Loucy (cell line): ENCODE measurements around the gene IRAK3.

Experiments
- H2AFZ ChIP-seq: fragments of 200-600 bp; sonication (generic); 2 replicates; pipeline ENCODE4 v1.6.0; 2016; ENCODE audit warnings: antibody characterized with exemption, mild to moderate bottlenecking, low read length, moderate library complexity
- H3F3A ChIP-seq: fragments of 200-600 bp; 2 replicates; pipeline ENCODE4 v1.6.0; 2016; ENCODE audit warnings: antibody characterized with exemption, low read depth, mild to moderate bottlenecking
- H3K27me3 ChIP-seq: fragments of 200-600 bp; sonication (generic); 2 replicates; pipeline ENCODE4 v1.6.1; 2014; ENCODE audit warnings: low read length, mild to moderate bottlenecking; ENCODE audit not compliant: insufficient read depth, poor library complexity, severe bottlenecking
- H3K36me3 ChIP-seq: fragments of 200-600 bp; sonication (generic); 2 replicates; pipeline ENCODE4 v1.6.1; 2016; ENCODE audit warnings: low read length; ENCODE audit not compliant: insufficient read depth
- H3K4me1 ChIP-seq: fragments of 200-600 bp; sonication (generic); 2 replicates; pipeline ENCODE4 v1.5.1; 2014; ENCODE audit warnings: low read length, mild to moderate bottlenecking; ENCODE audit not compliant: insufficient read depth, poor library complexity, severe bottlenecking
- H3K4me2 ChIP-seq: fragments of 200-600 bp; sonication (generic); 2 replicates; pipeline ENCODE4 v1.6.0; 2014; ENCODE audit warnings: antibody characterized with exemption, low read length, low read depth, mild to moderate bottlenecking; ENCODE audit not compliant: poor library complexity, severe bottlenecking
- H3K4me3 ChIP-seq: fragments of 200-600 bp; sonication (generic); 2 replicates; pipeline ENCODE4 v1.5.1; 2014; ENCODE audit warnings: low read length, mild to moderate bottlenecking, mixed read lengths; ENCODE audit not compliant: poor library complexity, severe bottlenecking
- H3K79me2 ChIP-seq: fragments of 200-600 bp; sonication (generic); 2 replicates; pipeline ENCODE4 v1.6.1; 2014; ENCODE audit warnings: low read length; ENCODE audit not compliant: insufficient read depth
- H3K9ac ChIP-seq: fragments of 200-600 bp; sonication (generic); 2 replicates; pipeline ENCODE4 v1.6.0; 2014; ENCODE audit warnings: mild to moderate bottlenecking, low read depth, low read length, moderate library complexity; ENCODE audit not compliant: poor library complexity, severe bottlenecking
- H3K9me2 ChIP-seq: fragments of 200-600 bp; sonication (generic); replicated peaks from 2 replicates; pipeline ENCODE4 v1.6.1; 2016; ENCODE audit warnings: low read depth, low read length, mixed read lengths
- H3K9me3 ChIP-seq: fragments of 200-600 bp; sonication (generic); 2 replicates; pipeline ENCODE4 v1.6.1; 2014; ENCODE audit warnings: mild to moderate bottlenecking, antibody characterized with exemption, low read length, low read depth; ENCODE audit not compliant: insufficient read depth
- H4K20me1 ChIP-seq: fragments of 200-600 bp; sonication (generic); 2 replicates; pipeline ENCODE4 v1.6.0; 2014; ENCODE audit warnings: antibody characterized with exemption, low read length, mild to moderate bottlenecking; ENCODE audit not compliant: insufficient read depth, poor library complexity, severe bottlenecking
- EZH2phosphoT487 ChIP-seq: fragments of 200-600 bp; IDR thresholded peaks from 2 replicates; pipeline ENCODE4 v1.6.1; 2018; ENCODE audit warnings: antibody characterized with exemption, mild to moderate bottlenecking, moderate library complexity, borderline replicate concordance
- TF ChIP-seq, protein P1 (sequence below): fragments of 200-600 bp; sonication (generic); conservative IDR thresholded peaks from 2 replicates; pipeline ENCODE4 v1.5.1; 2014; ENCODE audit warnings: mild to moderate bottlenecking, antibody characterized with exemption, low read length

Gene IRAK3

DNA sequence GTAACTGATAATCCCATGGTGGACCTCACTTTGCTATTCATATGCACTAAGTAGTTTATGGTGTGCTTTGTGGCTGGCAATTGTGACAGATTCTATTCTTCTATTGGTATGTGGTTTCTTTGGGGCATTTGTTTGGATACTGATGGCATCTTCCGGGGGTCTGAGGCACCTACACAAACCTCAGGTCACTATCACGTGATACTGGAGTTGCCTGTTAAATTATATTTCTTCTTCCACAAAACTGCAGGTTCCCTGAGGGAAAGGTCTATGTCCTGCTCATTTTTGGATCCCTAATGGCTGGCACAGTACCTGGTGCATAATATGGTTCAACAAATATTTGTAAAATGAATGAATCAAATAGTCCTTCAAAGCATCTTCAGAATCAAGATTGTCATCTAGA is 63.8 kb downstream of the IRAK3 start:
- Histone ChIP-seq H4K20me1 (no peaks in the 10 kb centered on the region), H3K9me2 (no peaks in the 10 kb centered on the region), H3K4me3 (no peak overlapping the region), H3K27me3 (no peaks in the 10 kb centered on the region), H3K4me1 (no peaks in the 10 kb centered on the region), H3K36me3 (no peaks in the 10 kb centered on the region), H3F3A (no peaks in the 10 kb centered on the region), H3K9me3 (no peaks in the 10 kb centered on the region), H3K9ac (no peak overlapping the region), H3K4me2 (no peak overlapping the region), H2AFZ (no peak overlapping the region), H3K79me2 (no peaks in the 10 kb centered on the region)
- TF ChIP-seq, protein P1, sequence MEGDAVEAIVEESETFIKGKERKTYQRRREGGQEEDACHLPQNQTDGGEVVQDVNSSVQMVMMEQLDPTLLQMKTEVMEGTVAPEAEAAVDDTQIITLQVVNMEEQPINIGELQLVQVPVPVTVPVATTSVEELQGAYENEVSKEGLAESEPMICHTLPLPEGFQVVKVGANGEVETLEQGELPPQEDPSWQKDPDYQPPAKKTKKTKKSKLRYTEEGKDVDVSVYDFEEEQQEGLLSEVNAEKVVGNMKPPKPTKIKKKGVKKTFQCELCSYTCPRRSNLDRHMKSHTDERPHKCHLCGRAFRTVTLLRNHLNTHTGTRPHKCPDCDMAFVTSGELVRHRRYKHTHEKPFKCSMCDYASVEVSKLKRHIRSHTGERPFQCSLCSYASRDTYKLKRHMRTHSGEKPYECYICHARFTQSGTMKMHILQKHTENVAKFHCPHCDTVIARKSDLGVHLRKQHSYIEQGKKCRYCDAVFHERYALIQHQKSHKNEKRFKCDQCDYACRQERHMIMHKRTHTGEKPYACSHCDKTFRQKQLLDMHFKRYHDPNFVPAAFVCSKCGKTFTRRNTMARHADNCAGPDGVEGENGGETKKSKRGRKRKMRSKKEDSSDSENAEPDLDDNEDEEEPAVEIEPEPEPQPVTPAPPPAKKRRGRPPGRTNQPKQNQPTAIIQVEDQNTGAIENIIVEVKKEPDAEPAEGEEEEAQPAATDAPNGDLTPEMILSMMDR: no peak
- TF ChIP-seq EZH2phosphoT487: no peak

DNA sequence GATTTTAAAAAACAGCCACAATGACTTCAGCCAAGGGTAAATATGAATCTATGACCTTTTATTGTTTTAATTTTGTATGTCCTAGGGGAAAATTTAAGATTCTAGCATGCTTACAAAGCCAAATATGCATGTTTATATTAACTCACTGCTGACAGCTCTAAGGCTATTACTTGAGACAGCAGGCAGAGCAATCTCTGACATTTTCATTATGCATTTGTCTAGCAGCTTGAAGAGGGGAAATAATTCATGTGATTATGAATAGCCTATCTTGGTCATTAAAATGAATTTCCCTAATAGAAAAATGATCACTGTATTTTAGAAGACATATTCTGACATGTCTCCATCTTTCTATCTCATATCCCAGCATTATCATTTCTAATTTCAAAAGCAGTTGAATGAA is 66.7 kb downstream of the IRAK3 start:
- no peak overlapping the region for H2AFZ ChIP-seq
- no peak overlapping the region for H3K9ac ChIP-seq
- no peaks in the 10 kb centered on the region for H3K27me3 ChIP-seq
- no peaks in the 10 kb centered on the region for H3K79me2 ChIP-seq
- H3K36me3 ChIP-seq: no peaks in the 10 kb centered on the region
- TF ChIP-seq, protein P1: no peak
- TF ChIP-seq EZH2phosphoT487: no peak
- no peaks in the 10 kb centered on the region for H3K4me1 ChIP-seq
- H3F3A ChIP-seq: no peaks in the 10 kb centered on the region
- no peaks in the 10 kb centered on the region for H4K20me1 ChIP-seq
- no peak overlapping the region for H3K4me2 ChIP-seq
- no peaks in the 10 kb centered on the region for H3K9me2 ChIP-seq
- H3K9me3 ChIP-seq: no peaks in the 10 kb centered on the region
- H3K4me3 ChIP-seq: no peak overlapping the region

DNA sequence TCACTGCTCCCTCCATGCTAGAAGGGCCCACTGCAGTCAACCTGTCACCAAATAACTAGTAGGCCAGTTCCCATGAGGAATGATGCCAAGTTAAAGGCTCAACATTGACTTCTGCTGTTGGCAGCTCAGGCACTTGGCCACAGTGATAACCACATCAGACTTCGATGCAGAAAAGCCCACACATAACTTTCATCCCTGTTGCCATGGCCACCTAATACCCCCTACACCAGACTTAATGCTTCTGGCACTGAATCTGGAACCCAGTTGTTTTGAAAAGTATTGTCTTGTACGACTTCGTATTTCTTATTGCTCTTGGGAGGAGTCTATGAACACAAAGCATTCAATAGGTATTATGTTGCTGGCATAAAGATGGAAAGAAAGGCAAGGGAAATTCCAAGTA is 69.0 kb downstream of the IRAK3 start:
- TF ChIP-seq, protein P1: no peak
- no peak for TF ChIP-seq EZH2phosphoT487
- no peaks in the 10 kb centered on the region for H4K20me1 ChIP-seq
- no peaks in the 10 kb centered on the region for H3F3A ChIP-seq
- no peaks in the 10 kb centered on the region for H3K79me2 ChIP-seq
- H3K9me2 ChIP-seq: no peaks in the 10 kb centered on the region
- H3K9me3 ChIP-seq: no peaks in the 10 kb centered on the region
- H3K4me3 ChIP-seq: no peak overlapping the region
- H3K4me2 ChIP-seq: no peak overlapping the region
- no peaks in the 10 kb centered on the region for H3K27me3 ChIP-seq
- no peaks in the 10 kb centered on the region for H3K36me3 ChIP-seq
- H3K9ac ChIP-seq: no peak overlapping the region
- peaks cover 3% of the 10 kb centered on the region for H3K4me1 ChIP-seq
- H2AFZ ChIP-seq: no peak overlapping the region
